WTC11 (cell line): Measurements from ENCODE around the gene TMC1. TPM values are rescaled to one million over a fixed set of nuclear protein-coding genes. Genes with fewer than 3 reads are reported as not detected.
A peak's percentile ranks its signal among the peaks of the same experiment; 100 is the strongest.

Experiments used
- ATAC-seq: fragments of 200-7000 bp; cut with Tn5 transposase; 2 replicates; pipeline ENCODE4 v1.10.0; 2021; ENCODE audit warnings: mild to moderate bottlenecking, moderate library complexity
- CTCF ChIA-PET: fragments of 300-600 bp; sonication (Branson Sonifier 250); formaldehyde crosslinking; loops from one replicate; lab custom pipeline; 2021; ENCODE audit warnings: antibody characterized with exemption; lab: Charles Lee
- POLR2A ChIA-PET: fragments of 350-600 bp; sonication (Branson Sonifier 250); formaldehyde crosslinking; loops from one replicate; lab custom pipeline; 2021; ENCODE audit warnings: antibody characterized with exemption; lab: Charles Lee
- DNase-seq: peaks from one replicate; pipeline ENCODE4 v3.0.0; 2021; ENCODE audit warnings: low spot score
- H3K27ac Mint-ChIP-seq: 2 replicates; pipeline ENCODE4 v1.8.0; 2021; ENCODE audit warnings: mixed read lengths
- H3K27me3 Mint-ChIP-seq: 2 replicates; pipeline ENCODE4 v1.8.0; 2021; ENCODE audit warnings: low read depth, mild to moderate bottlenecking, moderate library complexity, mixed read lengths
- H3K36me3 Mint-ChIP-seq: 2 replicates; pipeline ENCODE4 v1.8.0; 2021; ENCODE audit warnings: mixed read lengths
- H3K4me1 Mint-ChIP-seq: 2 replicates; pipeline ENCODE4 v1.8.0; 2022; ENCODE audit warnings: mixed read lengths
- H3K4me3 Mint-ChIP-seq: 2 replicates; pipeline ENCODE4 v1.8.0; 2021; ENCODE audit warnings: mild to moderate bottlenecking, moderate library complexity, mixed read lengths
- H3K9me3 Mint-ChIP-seq: 2 replicates; pipeline ENCODE4 v1.8.0; 2021; ENCODE audit warnings: mixed read lengths
- AFF4 ChIP-seq: sonication (generic); formaldehyde crosslinking; IDR thresholded peaks from 2 replicates; pipeline ENCODE4 v1.8.1; 2023; ENCODE audit warnings: mild to moderate bottlenecking, missing genetic modification reagents, borderline replicate concordance
- CTCF ChIP-seq: fragments of 200-600 bp; IDR thresholded peaks from 2 replicates; pipeline ENCODE4 v1.8.0; 2022; ENCODE audit warnings: antibody characterized with exemption
- ESRRA ChIP-seq: sonication (generic); formaldehyde crosslinking; IDR thresholded peaks from 2 replicates; pipeline ENCODE4 v1.8.1; 2022; ENCODE audit warnings: mild to moderate bottlenecking, missing genetic modification reagents, borderline replicate concordance
- FOXP1 ChIP-seq: sonication (generic); formaldehyde crosslinking; IDR thresholded peaks from 2 replicates; pipeline ENCODE4 v1.8.0; 2022; ENCODE audit warnings: missing genetic modification reagents, mild to moderate bottlenecking, moderate library complexity, borderline replicate concordance
- GRHL2 ChIP-seq: fragments of 250-450 bp; sonication (Bioruptor Pico); IDR thresholded peaks from 2 replicates; pipeline ENCODE4 v1.8.0; 2022; ENCODE audit warnings: mild to moderate bottlenecking, moderate library complexity; ENCODE audit not compliant: insufficient replicate concordance, severe bottlenecking
- JAZF1 ChIP-seq: fragments of 250-450 bp; sonication (Bioruptor Pico); IDR thresholded peaks from 2 replicates; pipeline ENCODE4 v1.9.0; 2021; ENCODE audit warnings: moderate library complexity, mild to moderate bottlenecking, inconsistent platforms
- NFE2L1 ChIP-seq: sonication (generic); formaldehyde crosslinking; IDR thresholded peaks from 2 replicates; pipeline ENCODE4 v1.8.1; 2023; ENCODE audit warnings: missing genetic modification reagents
- PRDM15 ChIP-seq: sonication (generic); formaldehyde crosslinking; IDR thresholded peaks from 2 replicates; pipeline ENCODE4 v1.8.0; 2022; ENCODE audit warnings: missing genetic modification reagents
- SP1 ChIP-seq: sonication (generic); formaldehyde crosslinking; conservative IDR thresholded peaks from 2 replicates; pipeline ENCODE4 v1.8.1; 2022; ENCODE audit warnings: missing genetic modification reagents
- TEAD4 ChIP-seq: sonication (generic); formaldehyde crosslinking; IDR thresholded peaks from 2 replicates; pipeline ENCODE4 v1.8.0; 2022; ENCODE audit warnings: mild to moderate bottlenecking, missing genetic modification reagents
- ZNF121 ChIP-seq: sonication (generic); formaldehyde crosslinking; IDR thresholded peaks from 2 replicates; pipeline ENCODE4 v1.8.0; 2023; ENCODE audit warnings: missing genetic modification reagents
- ZNF263 ChIP-seq: sonication (generic); formaldehyde crosslinking; IDR thresholded peaks from 2 replicates; pipeline ENCODE4 v1.8.1; 2022; ENCODE audit warnings: low read depth, mild to moderate bottlenecking, moderate library complexity, missing genetic modification reagents
- total RNA-seq: library from RNA; stranded (reverse); gene quantifications from 3 replicates; pipeline ENCODE4 v1.2.3, GENCODE V29; 2021
- TF ChIP-seq, protein P1 (sequence below): sonication (generic); formaldehyde crosslinking; IDR thresholded peaks from 2 replicates; pipeline ENCODE4 v1.8.1; 2022; ENCODE audit warnings: low read depth, mild to moderate bottlenecking, moderate library complexity, missing genetic modification reagents, borderline replicate concordance
- TF ChIP-seq, protein P2 (sequence below): sonication (generic); formaldehyde crosslinking; IDR thresholded peaks from 2 replicates; pipeline ENCODE4 v1.8.1; 2023; ENCODE audit warnings: mild to moderate bottlenecking, missing genetic modification reagents
- TF ChIP-seq, protein P3 (sequence below): fragments of 250-450 bp; sonication (Bioruptor Pico); IDR thresholded peaks from 2 replicates; pipeline ENCODE4 v1.8.0; 2021; ENCODE audit warnings: mild to moderate bottlenecking

Gene TMC1
- total RNA-seq, 1 experiment from 2014 or later, result 0.31 TPM

GRCh38 chr9:72635197-72635596 is 113.8 kb downstream of the TMC1 start:
- peaks cover 10% of the 10 kb centered on the region for H3K4me1 Mint-ChIP-seq
- TF ChIP-seq SP1 (CRISPR knock-in tag) (no peak), PRDM15 (CRISPR knock-in tag) (no peak), NFE2L1 (CRISPR knock-in tag) (no peak), ZNF121 (no peak), FOXP1 (CRISPR knock-in tag) (no peak), CTCF (no peak), AFF4 (no peak), ZNF263 (no peak), JAZF1 (CRISPR knock-in tag) (no peak), ESRRA (CRISPR knock-in tag) (no peak), TEAD4 (CRISPR knock-in tag) (no peak), GRHL2 (no peak)
- TF ChIP-seq, protein P1, sequence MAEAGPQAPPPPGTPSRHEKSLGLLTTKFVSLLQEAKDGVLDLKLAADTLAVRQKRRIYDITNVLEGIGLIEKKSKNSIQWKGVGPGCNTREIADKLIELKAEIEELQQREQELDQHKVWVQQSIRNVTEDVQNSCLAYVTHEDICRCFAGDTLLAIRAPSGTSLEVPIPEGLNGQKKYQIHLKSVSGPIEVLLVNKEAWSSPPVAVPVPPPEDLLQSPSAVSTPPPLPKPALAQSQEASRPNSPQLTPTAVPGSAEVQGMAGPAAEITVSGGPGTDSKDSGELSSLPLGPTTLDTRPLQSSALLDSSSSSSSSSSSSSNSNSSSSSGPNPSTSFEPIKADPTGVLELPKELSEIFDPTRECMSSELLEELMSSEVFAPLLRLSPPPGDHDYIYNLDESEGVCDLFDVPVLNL (CRISPR knock-in tag), result no peak
- TF ChIP-seq, protein P2, sequence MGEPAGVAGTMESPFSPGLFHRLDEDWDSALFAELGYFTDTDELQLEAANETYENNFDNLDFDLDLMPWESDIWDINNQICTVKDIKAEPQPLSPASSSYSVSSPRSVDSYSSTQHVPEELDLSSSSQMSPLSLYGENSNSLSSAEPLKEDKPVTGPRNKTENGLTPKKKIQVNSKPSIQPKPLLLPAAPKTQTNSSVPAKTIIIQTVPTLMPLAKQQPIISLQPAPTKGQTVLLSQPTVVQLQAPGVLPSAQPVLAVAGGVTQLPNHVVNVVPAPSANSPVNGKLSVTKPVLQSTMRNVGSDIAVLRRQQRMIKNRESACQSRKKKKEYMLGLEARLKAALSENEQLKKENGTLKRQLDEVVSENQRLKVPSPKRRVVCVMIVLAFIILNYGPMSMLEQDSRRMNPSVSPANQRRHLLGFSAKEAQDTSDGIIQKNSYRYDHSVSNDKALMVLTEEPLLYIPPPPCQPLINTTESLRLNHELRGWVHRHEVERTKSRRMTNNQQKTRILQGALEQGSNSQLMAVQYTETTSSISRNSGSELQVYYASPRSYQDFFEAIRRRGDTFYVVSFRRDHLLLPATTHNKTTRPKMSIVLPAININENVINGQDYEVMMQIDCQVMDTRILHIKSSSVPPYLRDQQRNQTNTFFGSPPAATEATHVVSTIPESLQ (CRISPR knock-in tag), result no peak
- TF ChIP-seq, protein P3, sequence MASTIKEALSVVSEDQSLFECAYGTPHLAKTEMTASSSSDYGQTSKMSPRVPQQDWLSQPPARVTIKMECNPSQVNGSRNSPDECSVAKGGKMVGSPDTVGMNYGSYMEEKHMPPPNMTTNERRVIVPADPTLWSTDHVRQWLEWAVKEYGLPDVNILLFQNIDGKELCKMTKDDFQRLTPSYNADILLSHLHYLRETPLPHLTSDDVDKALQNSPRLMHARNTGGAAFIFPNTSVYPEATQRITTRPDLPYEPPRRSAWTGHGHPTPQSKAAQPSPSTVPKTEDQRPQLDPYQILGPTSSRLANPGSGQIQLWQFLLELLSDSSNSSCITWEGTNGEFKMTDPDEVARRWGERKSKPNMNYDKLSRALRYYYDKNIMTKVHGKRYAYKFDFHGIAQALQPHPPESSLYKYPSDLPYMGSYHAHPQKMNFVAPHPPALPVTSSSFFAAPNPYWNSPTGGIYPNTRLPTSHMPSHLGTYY, result no peak
- ATAC-seq (peak; percentile 89), DNase-seq (peak; percentile 14)
- ChIA-PET POLR2A (no interaction called here), CTCF (interaction anchor here (1.0 to 1.3 kb wide), 2 partner anchors 174 to 354 kb away, joined by 3 read pairs; no protein-coding TSS in a partner anchor)
- H3K4me3 Mint-ChIP-seq, result no peak overlapping the region
- peaks cover 35% of the 10 kb centered on the region for H3K9me3 Mint-ChIP-seq
- H3K27me3 Mint-ChIP-seq, result peaks cover 9% of the 10 kb centered on the region
- peaks cover 32% of the 10 kb centered on the region for H3K36me3 Mint-ChIP-seq
- no peak overlapping the region for H3K27ac Mint-ChIP-seq
